WTC11 (cell line): Measurements from ENCODE around the gene GET4. TPM values are rescaled to one million over a fixed set of nuclear protein-coding genes. Genes with fewer than 3 reads are reported as not detected.

Experiments
- ATAC-seq: fragments of 200-7000 bp; cut with Tn5 transposase; 2 replicates; pipeline ENCODE4 v1.10.0; 2021; ENCODE audit warnings: mild to moderate bottlenecking, moderate library complexity
- CTCF ChIA-PET: fragments of 300-600 bp; sonication (Branson Sonifier 250); formaldehyde crosslinking; loops from one replicate; lab custom pipeline; 2021; ENCODE audit warnings: antibody characterized with exemption; lab: Charles Lee
- POLR2A ChIA-PET: fragments of 350-600 bp; sonication (Branson Sonifier 250); formaldehyde crosslinking; loops from one replicate; lab custom pipeline; 2021; ENCODE audit warnings: antibody characterized with exemption; lab: Charles Lee
- DNase-seq: peaks from one replicate; pipeline ENCODE4 v3.0.0; 2021; ENCODE audit warnings: low spot score
- H3K27ac Mint-ChIP-seq: 2 replicates; pipeline ENCODE4 v1.8.0; 2021; ENCODE audit warnings: mixed read lengths
- H3K27me3 Mint-ChIP-seq: 2 replicates; pipeline ENCODE4 v1.8.0; 2021; ENCODE audit warnings: low read depth, mild to moderate bottlenecking, moderate library complexity, mixed read lengths
- H3K36me3 Mint-ChIP-seq: 2 replicates; pipeline ENCODE4 v1.8.0; 2021; ENCODE audit warnings: mixed read lengths
- H3K4me1 Mint-ChIP-seq: 2 replicates; pipeline ENCODE4 v1.8.0; 2022; ENCODE audit warnings: mixed read lengths
- H3K4me3 Mint-ChIP-seq: 2 replicates; pipeline ENCODE4 v1.8.0; 2021; ENCODE audit warnings: mild to moderate bottlenecking, moderate library complexity, mixed read lengths
- H3K9me3 Mint-ChIP-seq: 2 replicates; pipeline ENCODE4 v1.8.0; 2021; ENCODE audit warnings: mixed read lengths
- ATF1 ChIP-seq: sonication (generic); formaldehyde crosslinking; IDR thresholded peaks from 2 replicates; pipeline ENCODE4 v1.8.1; 2023; ENCODE audit warnings: mild to moderate bottlenecking, moderate library complexity, missing genetic modification reagents
- CDX4 ChIP-seq: fragments of 250-450 bp; sonication (Bioruptor Pico); IDR thresholded peaks from 2 replicates; pipeline ENCODE4 v1.9.0; 2021; ENCODE audit warnings: moderate library complexity, mild to moderate bottlenecking, inconsistent platforms, borderline replicate concordance
- CREB1 ChIP-seq: sonication (generic); formaldehyde crosslinking; IDR thresholded peaks from 2 replicates; pipeline ENCODE4 v1.8.0; 2023; ENCODE audit warnings: mild to moderate bottlenecking, missing genetic modification reagents
- HMGA2 ChIP-seq: fragments of 250-450 bp; sonication (Bioruptor Pico); IDR thresholded peaks from 2 replicates; pipeline ENCODE4 v1.4.0; 2021; ENCODE audit warnings: mild to moderate bottlenecking, moderate library complexity
- NFYB ChIP-seq: sonication (generic); formaldehyde crosslinking; conservative IDR thresholded peaks from 2 replicates; pipeline ENCODE4 v1.8.0; 2022; ENCODE audit warnings: low read depth, missing genetic modification reagents
- OVOL2 ChIP-seq: fragments of 250-450 bp; sonication (Bioruptor Pico); IDR thresholded peaks from 2 replicates; pipeline ENCODE4 v1.9.0; 2021; ENCODE audit warnings: mild to moderate bottlenecking, borderline replicate concordance
- PRRX2 ChIP-seq: fragments of 250-450 bp; sonication (Bioruptor Pico); IDR thresholded peaks from 2 replicates; pipeline ENCODE4 v1.8.0; 2021; ENCODE audit warnings: mild to moderate bottlenecking
- RELA ChIP-seq: sonication (generic); formaldehyde crosslinking; IDR thresholded peaks from 2 replicates; pipeline ENCODE4 v1.8.1; 2022; ENCODE audit warnings: missing genetic modification reagents, mild to moderate bottlenecking, borderline replicate concordance
- RORB ChIP-seq: fragments of 250-450 bp; sonication (Bioruptor Pico); IDR thresholded peaks from 2 replicates; pipeline ENCODE4 v1.9.0; 2021; ENCODE audit warnings: mild to moderate bottlenecking
- TEAD1 ChIP-seq: sonication (generic); formaldehyde crosslinking; IDR thresholded peaks from 2 replicates; pipeline ENCODE4 v1.8.0; 2022; ENCODE audit warnings: mild to moderate bottlenecking, missing genetic modification reagents
- TEAD4 ChIP-seq: sonication (generic); formaldehyde crosslinking; IDR thresholded peaks from 2 replicates; pipeline ENCODE4 v1.8.0; 2022; ENCODE audit warnings: mild to moderate bottlenecking, missing genetic modification reagents
- ZBTB21 ChIP-seq: sonication (generic); formaldehyde crosslinking; IDR thresholded peaks from 2 replicates; pipeline ENCODE4 v1.8.1; 2023; ENCODE audit warnings: mild to moderate bottlenecking, missing genetic modification reagents, borderline replicate concordance
- ZNF121 ChIP-seq: sonication (generic); formaldehyde crosslinking; IDR thresholded peaks from 2 replicates; pipeline ENCODE4 v1.8.0; 2023; ENCODE audit warnings: missing genetic modification reagents
- ZNF219 ChIP-seq: sonication (generic); formaldehyde crosslinking; IDR thresholded peaks from 2 replicates; pipeline ENCODE4 v1.8.0; 2023; ENCODE audit warnings: missing genetic modification reagents, mild to moderate bottlenecking, borderline replicate concordance
- ZNF263 ChIP-seq: sonication (generic); formaldehyde crosslinking; IDR thresholded peaks from 2 replicates; pipeline ENCODE4 v1.8.1; 2022; ENCODE audit warnings: low read depth, mild to moderate bottlenecking, moderate library complexity, missing genetic modification reagents
- ZNF396 ChIP-seq: fragments of 250-450 bp; sonication (Bioruptor Pico); IDR thresholded peaks from 2 replicates; pipeline ENCODE4 v1.8.0; 2021; ENCODE audit warnings: mild to moderate bottlenecking, moderate library complexity, borderline replicate concordance
- ZNF425 ChIP-seq: fragments of 250-450 bp; sonication (Bioruptor Pico); conservative IDR thresholded peaks from 2 replicates; pipeline ENCODE4 v1.9.0; 2021; ENCODE audit warnings: mild to moderate bottlenecking
- ZNF671 ChIP-seq: fragments of 250-450 bp; sonication (Bioruptor Pico); IDR thresholded peaks from 2 replicates; pipeline ENCODE4 v1.8.0; 2021; ENCODE audit warnings: mild to moderate bottlenecking
- total RNA-seq: library from RNA; stranded (reverse); gene quantifications from 3 replicates; pipeline ENCODE4 v1.2.3, GENCODE V29; 2021
- TF ChIP-seq, protein P1 (sequence below): sonication (generic); formaldehyde crosslinking; IDR thresholded peaks from 2 replicates; pipeline ENCODE4 v1.8.1; 2023; ENCODE audit warnings: mild to moderate bottlenecking, missing genetic modification reagents, borderline replicate concordance
- TF ChIP-seq, protein P2 (sequence below): sonication (generic); formaldehyde crosslinking; IDR thresholded peaks from 2 replicates; pipeline ENCODE4 v1.8.0; 2022; ENCODE audit warnings: mild to moderate bottlenecking, missing genetic modification reagents
- TF ChIP-seq, protein P3 (sequence below): sonication (generic); formaldehyde crosslinking; IDR thresholded peaks from 2 replicates; pipeline ENCODE4 v1.8.1; 2023; ENCODE audit warnings: mild to moderate bottlenecking, missing genetic modification reagents, moderate library complexity

Gene GET4
- total RNA-seq, 1 experiment from 2014 or later = 73.0 TPM

DNA sequence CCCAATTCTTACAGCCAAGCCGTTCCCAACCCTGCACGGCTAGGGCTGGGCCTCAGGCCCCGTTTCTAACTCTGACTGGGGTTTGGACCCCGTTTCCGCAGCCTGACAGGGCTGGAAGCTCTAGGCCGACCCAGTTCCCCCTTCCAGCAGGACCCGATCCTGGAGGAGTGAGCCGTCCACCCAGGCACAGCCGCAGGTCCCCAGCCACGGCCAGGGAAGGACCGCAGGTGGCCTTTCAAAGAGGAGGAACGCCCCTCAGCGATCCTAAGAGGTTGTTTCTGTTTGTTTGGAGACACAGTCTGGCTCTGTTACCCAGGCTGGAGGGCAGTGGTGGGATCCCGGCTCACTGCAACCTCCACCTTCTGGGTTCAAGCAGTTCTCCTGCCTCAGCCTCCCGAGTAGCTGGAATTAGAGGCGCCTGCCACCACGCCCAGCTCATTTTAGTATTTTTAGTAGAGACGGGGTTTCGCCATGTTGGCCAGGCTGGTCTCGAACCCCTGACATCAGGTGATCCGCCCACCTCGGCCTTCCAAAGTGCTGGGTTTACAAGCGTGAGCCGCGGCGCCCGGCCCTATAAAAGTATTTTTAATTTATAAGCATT is 778 bp upstream of the GET4 start:
- ATAC-seq (no peak), DNase-seq (no peak)
- Mint-ChIP-seq H3K4me3 (no peak overlapping the region), H3K9me3 (peaks cover 6% of the 10 kb centered on the region), H3K4me1 (peaks cover 15% of the 10 kb centered on the region), H3K27me3 (no peaks in the 10 kb centered on the region), H3K27ac (peak overlapping the region; percentile 36; the same call in 1 of the 2 replicates), H3K36me3 (peaks cover 42% of the 10 kb centered on the region)
- CTCF ChIA-PET = no interaction called here
- TF ChIP-seq ZNF219 (CRISPR knock-in tag) (peak; percentile 25; the same call in 1 of the 2 replicates), ZNF425 (CRISPR knock-in tag) (no peak), CREB1 (CRISPR knock-in tag) (0 out of 2 replicates have a peak, but pooled peaks have one; percentile 1)
- POLR2A ChIA-PET = no interaction called here

DNA sequence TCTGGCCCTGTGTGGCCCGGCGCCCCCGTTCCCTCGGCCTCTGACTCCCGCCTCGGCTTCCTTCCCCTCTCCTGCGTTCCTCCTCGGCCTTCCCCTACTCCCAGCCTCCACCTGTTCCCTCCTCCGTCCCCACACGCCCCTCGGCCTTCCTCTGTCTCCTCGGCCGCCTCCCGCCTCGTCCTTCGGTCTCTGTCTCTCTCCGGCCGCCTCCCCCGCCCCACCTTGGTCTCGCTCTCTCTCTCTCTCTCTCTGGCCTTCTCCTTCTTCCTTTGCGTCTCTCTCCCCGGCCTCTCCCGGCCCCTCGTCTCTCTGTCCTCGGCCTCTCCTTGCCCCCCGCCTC is 588 bp downstream of the GET4 start:
- ATAC-seq = peak; percentile 1; the same call in 1 of the 2 replicates
- POLR2A ChIA-PET = interaction anchor here (0.5 kb wide), 1 partner anchor 119 kb away, joined by 3 read pairs; no protein-coding TSS in a partner anchor
- H3K4me3 Mint-ChIP-seq = peak overlapping the region; percentile 83
- H3K27me3 Mint-ChIP-seq = no peaks in the 10 kb centered on the region
- peaks cover 32% of the 10 kb centered on the region for H3K36me3 Mint-ChIP-seq
- DNase-seq = no peak
- H3K9me3 Mint-ChIP-seq = peaks cover 6% of the 10 kb centered on the region
- H3K27ac Mint-ChIP-seq = no peak overlapping the region
- CTCF ChIA-PET = interaction anchor here (1.0 kb wide), 2 partner anchors 40 to 81 kb away, joined by 3 read pairs; no protein-coding TSS in a partner anchor
- H3K4me1 Mint-ChIP-seq = peaks cover 15% of the 10 kb centered on the region
- TF ChIP-seq NFYB = no peak
- TF ChIP-seq, protein P1, sequence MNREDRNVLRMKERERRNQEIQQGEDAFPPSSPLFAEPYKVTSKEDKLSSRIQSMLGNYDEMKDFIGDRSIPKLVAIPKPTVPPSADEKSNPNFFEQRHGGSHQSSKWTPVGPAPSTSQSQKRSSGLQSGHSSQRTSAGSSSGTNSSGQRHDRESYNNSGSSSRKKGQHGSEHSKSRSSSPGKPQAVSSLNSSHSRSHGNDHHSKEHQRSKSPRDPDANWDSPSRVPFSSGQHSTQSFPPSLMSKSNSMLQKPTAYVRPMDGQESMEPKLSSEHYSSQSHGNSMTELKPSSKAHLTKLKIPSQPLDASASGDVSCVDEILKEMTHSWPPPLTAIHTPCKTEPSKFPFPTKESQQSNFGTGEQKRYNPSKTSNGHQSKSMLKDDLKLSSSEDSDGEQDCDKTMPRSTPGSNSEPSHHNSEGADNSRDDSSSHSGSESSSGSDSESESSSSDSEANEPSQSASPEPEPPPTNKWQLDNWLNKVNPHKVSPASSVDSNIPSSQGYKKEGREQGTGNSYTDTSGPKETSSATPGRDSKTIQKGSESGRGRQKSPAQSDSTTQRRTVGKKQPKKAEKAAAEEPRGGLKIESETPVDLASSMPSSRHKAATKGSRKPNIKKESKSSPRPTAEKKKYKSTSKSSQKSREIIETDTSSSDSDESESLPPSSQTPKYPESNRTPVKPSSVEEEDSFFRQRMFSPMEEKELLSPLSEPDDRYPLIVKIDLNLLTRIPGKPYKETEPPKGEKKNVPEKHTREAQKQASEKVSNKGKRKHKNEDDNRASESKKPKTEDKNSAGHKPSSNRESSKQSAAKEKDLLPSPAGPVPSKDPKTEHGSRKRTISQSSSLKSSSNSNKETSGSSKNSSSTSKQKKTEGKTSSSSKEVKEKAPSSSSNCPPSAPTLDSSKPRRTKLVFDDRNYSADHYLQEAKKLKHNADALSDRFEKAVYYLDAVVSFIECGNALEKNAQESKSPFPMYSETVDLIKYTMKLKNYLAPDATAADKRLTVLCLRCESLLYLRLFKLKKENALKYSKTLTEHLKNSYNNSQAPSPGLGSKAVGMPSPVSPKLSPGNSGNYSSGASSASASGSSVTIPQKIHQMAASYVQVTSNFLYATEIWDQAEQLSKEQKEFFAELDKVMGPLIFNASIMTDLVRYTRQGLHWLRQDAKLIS = no peak
- TF ChIP-seq TEAD4 (CRISPR knock-in tag) = no peak
- TF ChIP-seq ZNF671 = no peak
- TF ChIP-seq, protein P2, sequence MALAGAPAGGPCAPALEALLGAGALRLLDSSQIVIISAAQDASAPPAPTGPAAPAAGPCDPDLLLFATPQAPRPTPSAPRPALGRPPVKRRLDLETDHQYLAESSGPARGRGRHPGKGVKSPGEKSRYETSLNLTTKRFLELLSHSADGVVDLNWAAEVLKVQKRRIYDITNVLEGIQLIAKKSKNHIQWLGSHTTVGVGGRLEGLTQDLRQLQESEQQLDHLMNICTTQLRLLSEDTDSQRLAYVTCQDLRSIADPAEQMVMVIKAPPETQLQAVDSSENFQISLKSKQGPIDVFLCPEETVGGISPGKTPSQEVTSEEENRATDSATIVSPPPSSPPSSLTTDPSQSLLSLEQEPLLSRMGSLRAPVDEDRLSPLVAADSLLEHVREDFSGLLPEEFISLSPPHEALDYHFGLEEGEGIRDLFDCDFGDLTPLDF (CRISPR knock-in tag) = no peak
- no peak for TF ChIP-seq ZNF263 (CRISPR knock-in tag)
- TF ChIP-seq PRRX2 = no peak
- TF ChIP-seq CDX4 = no peak
- TF ChIP-seq TEAD1 (CRISPR knock-in tag) = no peak
- TF ChIP-seq ATF1 = no peak
- TF ChIP-seq ZBTB21 (CRISPR knock-in tag) = no peak
- TF ChIP-seq CREB1 (CRISPR knock-in tag) = no peak
- no peak for TF ChIP-seq ZNF121 (CRISPR knock-in tag)
- no peak for TF ChIP-seq ZNF425 (CRISPR knock-in tag)
- no peak for TF ChIP-seq HMGA2
- no peak for TF ChIP-seq OVOL2 (CRISPR knock-in tag)
- TF ChIP-seq, protein P3, sequence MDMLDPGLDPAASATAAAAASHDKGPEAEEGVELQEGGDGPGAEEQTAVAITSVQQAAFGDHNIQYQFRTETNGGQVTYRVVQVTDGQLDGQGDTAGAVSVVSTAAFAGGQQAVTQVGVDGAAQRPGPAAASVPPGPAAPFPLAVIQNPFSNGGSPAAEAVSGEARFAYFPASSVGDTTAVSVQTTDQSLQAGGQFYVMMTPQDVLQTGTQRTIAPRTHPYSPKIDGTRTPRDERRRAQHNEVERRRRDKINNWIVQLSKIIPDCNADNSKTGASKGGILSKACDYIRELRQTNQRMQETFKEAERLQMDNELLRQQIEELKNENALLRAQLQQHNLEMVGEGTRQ = no peak
- no peak for TF ChIP-seq ZNF396
- TF ChIP-seq RORB = no peak
- no peak for TF ChIP-seq RELA (CRISPR knock-in tag)
